OCI-LY1 (cell line): ENCODE data around the gene ARHGAP25.

ENCODE experiments used
- H2AFZ ChIP-seq: fragments of 200-600 bp; sonication (generic), shearing (Covaris generic); 2 replicates; pipeline ENCODE4 v1.6.0; 2014; ENCODE audit warnings: antibody characterized with exemption, mild to moderate bottlenecking, low read length
- H3F3A ChIP-seq: fragments of 200-600 bp; sonication (generic), shearing (Covaris generic); 2 replicates; pipeline ENCODE4 v1.6.0; 2014; ENCODE audit warnings: mild to moderate bottlenecking, antibody characterized with exemption, low read length, moderate library complexity; ENCODE audit not compliant: insufficient read depth
- H3K27ac ChIP-seq: fragments of 200-600 bp; sonication (generic); 2 replicates; pipeline ENCODE4 v1.5.1; 2014; ENCODE audit warnings: low read length, mixed run types, mild to moderate bottlenecking, low read depth; ENCODE audit not compliant: poor library complexity, severe bottlenecking
- H3K27me3 ChIP-seq: fragments of 200-600 bp; sonication (generic); 2 replicates; pipeline ENCODE4 v1.6.0; 2014; ENCODE audit warnings: antibody characterized with exemption, mild to moderate bottlenecking, low read length, moderate library complexity; ENCODE audit not compliant: insufficient read depth
- H3K36me3 ChIP-seq: fragments of 200-600 bp; sonication (generic); 2 replicates; pipeline ENCODE4 v1.6.1; 2014; ENCODE audit warnings: mild to moderate bottlenecking, antibody characterized with exemption, low read length, moderate library complexity, mixed read lengths; ENCODE audit not compliant: insufficient read depth
- H3K4me1 ChIP-seq: fragments of 200-600 bp; sonication (generic); 2 replicates; pipeline ENCODE4 v1.5.1; 2014; ENCODE audit warnings: mild to moderate bottlenecking, low read length, moderate library complexity; ENCODE audit not compliant: insufficient read depth, severe bottlenecking
- H3K4me2 ChIP-seq: fragments of 200-600 bp; sonication (generic), shearing (Covaris generic); 2 replicates; pipeline ENCODE4 v1.6.1; 2014; ENCODE audit warnings: low read length
- H3K4me3 ChIP-seq: fragments of 200-600 bp; sonication (generic); 2 replicates; pipeline ENCODE4 v1.5.1; 2014; ENCODE audit warnings: low read length, low read depth, mild to moderate bottlenecking, mixed read lengths; ENCODE audit not compliant: poor library complexity, severe bottlenecking
- H3K79me2 ChIP-seq: fragments of 200-600 bp; shearing (Covaris generic); 2 replicates; pipeline ENCODE4 v1.6.1; 2016; ENCODE audit warnings: mixed run types, low read length, mixed read lengths; ENCODE audit not compliant: insufficient read depth
- H3K9ac ChIP-seq: fragments of 200-600 bp; sonication (generic), shearing (Covaris generic); 2 replicates; pipeline ENCODE4 v1.6.1; 2014; ENCODE audit warnings: mild to moderate bottlenecking, low read length, mixed read lengths
- H3K9me2 ChIP-seq: fragments of 200-600 bp; sonication (generic), shearing (Covaris generic); 2 replicates; pipeline ENCODE4 v1.6.1; 2014; ENCODE audit warnings: low read depth, mild to moderate bottlenecking, low read length, mixed read lengths
- H3K9me3 ChIP-seq: fragments of 200-600 bp; shearing (Covaris generic); 2 replicates; pipeline ENCODE4 v1.6.1; 2014; ENCODE audit warnings: low read length, mixed read lengths
- H4K20me1 ChIP-seq: fragments of 200-600 bp; sonication (generic), shearing (Covaris generic); 2 replicates; pipeline ENCODE4 v1.6.0; 2016; ENCODE audit warnings: mild to moderate bottlenecking, low read length; ENCODE audit not compliant: insufficient read depth
- EZH2 ChIP-seq: fragments of 200-600 bp; sonication (generic), shearing (Covaris generic); IDR thresholded peaks from 2 replicates; pipeline ENCODE4 v1.8.0; 2017; ENCODE audit warnings: borderline replicate concordance, mixed run types, mild to moderate bottlenecking, antibody characterized with exemption, low read length, moderate library complexity, mixed read lengths
- TF ChIP-seq, protein P1 (sequence below): fragments of 200-600 bp; sonication (generic), shearing (Covaris generic); IDR thresholded peaks from 2 replicates; pipeline ENCODE4 v1.5.1; 2017; ENCODE audit warnings: mild to moderate bottlenecking, antibody characterized with exemption, low read length, moderate library complexity, mixed read lengths

The ARHGAP25 gene

DNA sequence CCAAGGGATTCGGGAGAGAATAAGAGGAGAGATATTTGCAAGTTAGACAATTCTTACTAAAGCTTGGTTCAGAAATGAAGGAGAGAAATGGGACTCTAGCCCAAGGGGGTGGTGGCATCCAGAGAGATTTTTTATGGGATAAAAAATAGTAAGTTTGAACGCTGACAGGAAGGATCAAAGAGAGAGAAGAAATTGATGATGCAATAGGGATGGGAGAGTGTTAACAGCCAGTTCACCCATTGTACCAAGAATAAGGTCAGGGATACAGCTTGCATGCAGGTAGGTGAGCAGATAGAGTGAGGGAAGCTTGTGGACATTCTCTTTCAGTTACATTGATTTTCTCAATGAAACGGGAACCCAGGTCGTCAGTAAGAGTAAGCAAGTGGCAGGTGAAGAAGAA lies 1.2 kb upstream of the ARHGAP25 start:
- Histone ChIP-seq H2AFZ (no peak overlapping the region), H3K4me1 (peaks cover 51% of the 10 kb centered on the region), H3K79me2 (peaks cover 32% of the 10 kb centered on the region), H3K4me2 (peak overlapping the region; percentile 84), H3F3A (no peaks in the 10 kb centered on the region), H3K27me3 (no peaks in the 10 kb centered on the region), H3K9me2 (no peaks in the 10 kb centered on the region), H3K9ac (peak overlapping the region; percentile 96), H3K27ac (peak overlapping the region; percentile 95), H4K20me1 (no peaks in the 10 kb centered on the region), H3K9me3 (no peaks in the 10 kb centered on the region), H3K4me3 (no peak overlapping the region), H3K36me3 (no peaks in the 10 kb centered on the region)
- no peak for TF ChIP-seq EZH2
- TF ChIP-seq, protein P1, sequence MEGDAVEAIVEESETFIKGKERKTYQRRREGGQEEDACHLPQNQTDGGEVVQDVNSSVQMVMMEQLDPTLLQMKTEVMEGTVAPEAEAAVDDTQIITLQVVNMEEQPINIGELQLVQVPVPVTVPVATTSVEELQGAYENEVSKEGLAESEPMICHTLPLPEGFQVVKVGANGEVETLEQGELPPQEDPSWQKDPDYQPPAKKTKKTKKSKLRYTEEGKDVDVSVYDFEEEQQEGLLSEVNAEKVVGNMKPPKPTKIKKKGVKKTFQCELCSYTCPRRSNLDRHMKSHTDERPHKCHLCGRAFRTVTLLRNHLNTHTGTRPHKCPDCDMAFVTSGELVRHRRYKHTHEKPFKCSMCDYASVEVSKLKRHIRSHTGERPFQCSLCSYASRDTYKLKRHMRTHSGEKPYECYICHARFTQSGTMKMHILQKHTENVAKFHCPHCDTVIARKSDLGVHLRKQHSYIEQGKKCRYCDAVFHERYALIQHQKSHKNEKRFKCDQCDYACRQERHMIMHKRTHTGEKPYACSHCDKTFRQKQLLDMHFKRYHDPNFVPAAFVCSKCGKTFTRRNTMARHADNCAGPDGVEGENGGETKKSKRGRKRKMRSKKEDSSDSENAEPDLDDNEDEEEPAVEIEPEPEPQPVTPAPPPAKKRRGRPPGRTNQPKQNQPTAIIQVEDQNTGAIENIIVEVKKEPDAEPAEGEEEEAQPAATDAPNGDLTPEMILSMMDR: no peak

DNA sequence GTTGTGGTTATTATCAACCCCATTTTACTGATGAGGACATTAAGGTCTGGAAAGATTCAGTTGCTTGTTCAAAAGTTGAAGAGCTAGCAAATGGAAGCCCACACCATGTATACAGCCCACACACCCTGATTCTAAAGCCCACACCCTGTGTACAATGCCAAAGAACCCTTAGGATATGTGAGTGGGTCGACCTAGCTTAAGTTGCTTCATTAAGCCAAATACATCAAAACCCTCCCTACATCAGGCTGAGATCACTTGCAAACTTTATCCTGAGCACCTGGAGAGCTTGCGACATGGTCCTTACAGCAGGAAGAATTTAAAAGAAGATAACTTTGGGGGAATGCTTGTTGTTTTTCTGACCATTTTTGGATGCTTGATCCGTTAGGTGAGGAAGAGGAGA lies 435 bp upstream of the ARHGAP25 start:
- Histone ChIP-seq H3K9me3 (no peaks in the 10 kb centered on the region), H3K27me3 (no peaks in the 10 kb centered on the region), H3K4me3 (peak overlapping the region; percentile 87), H3K79me2 (peaks cover 34% of the 10 kb centered on the region), H3K9me2 (no peaks in the 10 kb centered on the region), H4K20me1 (no peaks in the 10 kb centered on the region), H3F3A (peaks cover 3% of the 10 kb centered on the region; the same call in 1 of the 2 replicates), H3K4me2 (peak overlapping the region; percentile 84), H2AFZ (no peak overlapping the region), H3K27ac (peak overlapping the region; percentile 95), H3K36me3 (peaks cover 3% of the 10 kb centered on the region; the same call in 1 of the 2 replicates), H3K9ac (peak overlapping the region; percentile 96), H3K4me1 (peaks cover 59% of the 10 kb centered on the region)
- TF ChIP-seq, protein P1: no peak
- no peak for TF ChIP-seq EZH2

DNA sequence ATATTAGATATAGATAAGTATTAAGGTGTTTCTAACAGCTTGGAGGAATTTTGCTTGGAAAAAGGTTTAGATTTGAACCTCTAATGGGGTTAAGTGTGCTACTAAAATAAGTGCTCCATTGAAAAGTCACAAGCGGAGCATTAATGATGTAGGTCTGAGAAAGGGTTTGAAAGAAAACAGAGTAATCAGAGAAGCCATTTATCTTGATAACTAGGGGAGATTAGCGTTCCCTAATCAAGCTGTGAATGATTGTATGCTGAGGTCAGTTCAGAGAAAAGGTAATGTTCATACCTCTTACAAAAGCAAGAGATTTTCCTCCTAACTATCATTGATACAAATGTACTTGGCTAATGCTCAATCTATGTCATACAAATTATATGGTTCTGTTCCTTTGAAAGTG lies 1.5 kb downstream of the ARHGAP25 start:
- H3F3A ChIP-seq: peaks cover 5% of the 10 kb centered on the region; the same call in 1 of the 2 replicates
- H3K79me2 ChIP-seq: peaks cover 44% of the 10 kb centered on the region
- no peaks in the 10 kb centered on the region for H4K20me1 ChIP-seq
- H2AFZ ChIP-seq: no peak overlapping the region
- H3K9me3 ChIP-seq: no peaks in the 10 kb centered on the region
- peaks cover 5% of the 10 kb centered on the region; the same call in 1 of the 2 replicates for H3K36me3 ChIP-seq
- H3K4me1 ChIP-seq: peaks cover 70% of the 10 kb centered on the region
- H3K27me3 ChIP-seq: no peaks in the 10 kb centered on the region
- H3K4me3 ChIP-seq: peak overlapping the region; percentile 87
- H3K9me2 ChIP-seq: no peaks in the 10 kb centered on the region
- H3K27ac ChIP-seq: peak overlapping the region; percentile 95
- peak overlapping the region; percentile 96 for H3K9ac ChIP-seq
- TF ChIP-seq EZH2: no peak
- TF ChIP-seq, protein P1: no peak
- H3K4me2 ChIP-seq: peak overlapping the region; percentile 84
